ENCODE measurements around the gene ZNF17.

ZNF17 gene

DNA sequence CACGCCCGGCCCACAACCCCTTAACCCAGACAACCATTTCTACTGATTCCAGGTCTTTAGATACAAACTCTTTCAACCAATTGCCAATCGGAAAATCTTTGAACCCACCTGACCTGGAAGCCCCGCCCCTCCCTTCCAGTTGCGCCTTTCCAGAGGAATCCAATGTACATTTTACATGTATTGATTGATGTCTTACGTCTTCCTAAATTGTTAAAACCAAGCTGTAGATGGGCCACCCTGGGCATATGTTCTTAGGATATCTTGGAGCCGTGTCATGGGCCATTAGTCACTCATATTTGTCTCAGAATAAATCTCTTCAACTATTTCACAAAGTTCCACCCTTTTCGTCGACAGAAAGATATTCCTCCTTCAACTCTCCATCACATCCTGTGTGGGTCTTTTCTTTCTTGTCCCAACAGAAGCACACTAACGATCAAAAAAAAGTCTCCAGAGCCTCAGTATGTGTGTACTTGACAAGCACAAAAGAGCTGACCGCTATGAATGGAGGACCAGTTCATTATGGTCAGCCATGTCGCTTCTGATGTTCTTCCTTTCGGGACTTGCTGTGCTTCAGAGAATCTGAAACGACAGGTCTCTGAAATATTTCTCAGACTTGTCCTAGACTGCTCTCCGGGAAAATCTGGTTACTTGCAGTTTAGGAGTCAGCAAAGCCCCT is 23.6 kb downstream of the ZNF17 start:
- DNase-seq, result no peak

DNA sequence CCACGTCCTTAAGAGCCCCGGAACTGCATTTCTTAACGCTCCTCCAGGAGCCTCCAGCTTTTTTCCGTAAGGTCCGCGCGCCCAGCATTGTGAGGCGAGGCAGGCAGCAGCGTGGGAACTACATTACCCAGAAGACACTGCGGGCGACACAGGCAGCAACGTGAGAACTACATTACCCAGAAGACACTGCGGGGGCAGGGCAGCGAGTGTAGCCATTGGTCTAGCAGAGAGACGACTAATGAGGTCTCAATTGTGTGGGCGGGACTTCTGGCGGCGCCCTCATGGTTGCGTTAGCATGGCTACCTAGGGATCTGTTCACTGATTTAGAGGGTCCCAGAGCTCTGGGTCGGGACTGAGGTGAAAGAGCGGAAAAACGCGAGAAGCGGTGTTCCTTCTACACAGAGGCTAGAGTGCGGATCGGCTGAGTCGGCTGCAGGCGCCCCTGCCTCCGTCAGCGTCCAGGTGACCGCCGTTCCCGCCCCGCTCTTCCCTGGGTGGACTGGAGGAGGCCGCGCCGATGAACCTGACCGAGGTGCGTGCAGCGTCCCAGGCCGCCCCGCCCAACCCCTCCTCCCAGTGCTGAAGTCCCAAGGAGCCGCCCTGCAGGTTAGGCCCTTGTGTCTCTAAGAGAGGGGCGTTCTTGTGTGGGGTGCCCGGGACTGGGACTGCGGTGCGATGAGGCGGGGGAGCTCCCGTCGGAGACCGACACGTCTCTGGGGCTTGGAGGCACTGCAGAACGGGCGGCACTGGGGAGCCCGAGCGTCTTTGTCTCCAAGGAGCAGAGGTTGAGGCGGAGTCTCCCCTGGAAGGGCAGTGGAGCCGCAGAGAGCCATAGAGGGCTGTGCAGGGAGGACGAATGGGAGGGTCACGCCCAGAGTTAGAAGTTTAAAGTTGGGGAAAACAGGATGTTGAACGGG is 24.4 kb downstream of the ZNF17 start, which contains the start of gene ZNF749:
TSS of gene ZNF749 (plus strand) at position 264 of the 917 bp plus-strand sequence. CDS start at position 518, 254 bp downstream.
- peak; percentile 93 for DNase-seq

DNA sequence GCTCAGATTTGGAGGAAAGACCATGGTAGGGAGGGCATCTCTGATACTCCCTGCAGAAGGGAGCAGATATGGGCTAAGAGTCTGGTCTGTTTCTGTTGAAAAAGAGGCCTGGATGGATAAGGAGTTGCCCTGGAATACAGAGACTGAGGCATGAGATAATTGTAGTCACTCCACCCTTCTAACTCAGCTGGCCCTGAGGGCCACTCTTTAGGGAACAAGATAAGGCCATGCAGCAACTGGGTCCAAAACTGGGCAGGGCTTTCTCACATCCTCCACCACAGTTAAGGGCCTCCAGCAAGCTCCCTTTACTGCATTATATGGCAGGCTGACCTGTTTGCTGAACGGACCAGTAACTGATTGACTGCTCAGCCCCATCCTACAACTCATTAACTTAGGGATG is 25.5 kb downstream of the ZNF17 start:
- DNase-seq, result no peak

DNA sequence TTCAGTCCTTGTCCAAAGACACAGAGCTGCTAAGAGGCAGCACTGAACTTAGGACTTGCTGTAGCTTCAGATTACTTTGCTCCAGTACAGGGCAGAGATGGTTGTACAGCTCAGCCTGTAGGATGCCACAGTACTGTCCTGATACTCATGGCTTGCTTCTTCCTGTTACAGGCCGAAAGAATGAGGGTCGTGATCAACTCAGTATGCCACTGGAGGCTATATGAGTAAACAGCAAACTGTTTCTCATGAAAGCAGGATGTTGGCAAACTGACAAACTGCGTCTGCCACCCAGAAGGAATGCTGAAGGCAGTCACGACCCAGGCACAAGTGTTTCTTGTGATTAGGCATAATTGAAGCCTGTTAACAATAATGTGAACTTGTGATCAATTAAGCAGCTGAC is 27.0 kb downstream of the ZNF17 start:
- no peak for DNase-seq

DNA sequence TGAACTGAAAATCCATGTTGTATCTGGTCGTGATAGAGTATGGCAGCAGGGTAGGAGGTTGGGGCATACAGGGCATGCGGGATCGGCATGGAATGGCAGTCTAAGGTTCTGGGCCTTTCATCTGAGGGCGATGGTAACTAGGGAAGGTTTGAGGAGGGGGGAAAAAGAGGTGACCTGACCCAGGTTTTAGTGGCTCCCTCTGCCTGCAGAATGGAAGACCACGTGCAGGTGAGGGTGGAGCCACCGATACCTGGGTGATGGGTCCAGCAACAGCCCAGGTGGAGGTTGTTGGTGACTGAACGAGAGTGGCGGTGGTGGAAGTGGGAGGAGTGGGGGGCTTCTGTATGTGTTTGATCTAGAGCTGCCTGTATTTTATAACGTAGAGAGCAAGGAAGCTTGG is 28.0 kb downstream of the ZNF17 start:
- DNase-seq, result no peak

DNA sequence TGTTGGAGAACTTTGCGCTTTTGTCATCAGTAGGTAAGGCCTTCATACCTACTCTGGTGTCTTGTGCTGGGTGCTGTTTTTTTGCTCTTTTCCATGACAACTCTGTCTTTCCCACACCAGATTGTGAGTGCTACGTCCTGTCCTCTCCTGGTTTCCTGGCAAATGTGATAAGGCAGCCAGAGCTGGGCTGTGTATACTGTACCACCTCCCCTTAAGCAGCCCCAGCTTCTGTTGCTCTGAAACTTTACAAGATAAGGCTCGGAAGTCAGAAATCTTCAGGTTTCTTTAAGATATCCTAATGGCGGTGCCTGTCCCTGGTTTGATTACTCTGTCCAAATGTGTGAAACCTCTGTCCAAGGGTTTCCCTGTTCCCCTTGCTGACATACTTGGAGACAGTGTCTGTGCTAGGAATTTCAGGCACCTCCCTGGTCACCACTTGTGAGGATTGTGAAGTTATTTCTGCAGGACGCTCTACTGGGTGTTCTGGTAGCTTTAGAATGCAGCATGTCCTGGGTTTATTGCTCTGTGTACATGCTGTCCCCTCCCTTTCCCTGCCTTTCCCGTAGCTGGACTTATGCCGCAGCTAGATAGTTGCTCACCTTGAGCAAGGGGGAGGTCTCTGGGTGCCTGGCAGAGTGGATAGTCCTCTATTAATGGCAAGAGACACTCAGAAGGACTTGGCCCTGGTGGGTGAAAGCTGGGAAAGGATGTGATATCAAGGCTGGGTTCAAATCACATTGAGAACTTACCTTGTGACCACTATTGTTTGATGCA is 31.2 kb downstream of the ZNF17 start:
- DNase-seq, result no peak

DNA sequence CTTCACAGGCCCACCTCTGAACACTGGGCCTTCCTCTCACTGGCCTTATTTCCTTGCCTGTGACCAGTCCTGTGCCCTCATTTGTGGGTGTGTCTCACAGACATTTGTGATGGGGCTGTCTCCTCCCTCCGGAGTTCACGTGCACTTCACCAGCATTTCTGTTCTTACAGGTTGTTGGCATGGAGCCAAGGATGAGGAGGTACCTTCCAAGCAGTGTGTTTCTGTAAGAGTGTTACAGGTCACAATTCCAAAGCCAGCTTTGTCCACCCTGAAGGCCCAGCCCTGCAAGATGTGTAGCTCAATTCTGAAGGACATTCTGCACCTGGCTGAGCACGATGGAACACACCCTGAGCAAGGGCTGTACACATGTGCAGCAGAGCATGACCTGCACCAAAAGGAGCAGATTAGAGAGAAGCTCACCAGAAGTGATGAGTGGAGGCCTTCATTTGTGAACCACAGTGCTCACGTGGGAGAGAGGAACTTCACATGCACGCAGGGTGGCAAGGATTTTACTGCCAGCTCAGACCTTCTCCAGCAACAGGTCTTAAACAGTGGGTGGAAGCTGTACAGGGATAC is 32.2 kb downstream of the ZNF17 start:
- DNase-seq, result no peak

DNA sequence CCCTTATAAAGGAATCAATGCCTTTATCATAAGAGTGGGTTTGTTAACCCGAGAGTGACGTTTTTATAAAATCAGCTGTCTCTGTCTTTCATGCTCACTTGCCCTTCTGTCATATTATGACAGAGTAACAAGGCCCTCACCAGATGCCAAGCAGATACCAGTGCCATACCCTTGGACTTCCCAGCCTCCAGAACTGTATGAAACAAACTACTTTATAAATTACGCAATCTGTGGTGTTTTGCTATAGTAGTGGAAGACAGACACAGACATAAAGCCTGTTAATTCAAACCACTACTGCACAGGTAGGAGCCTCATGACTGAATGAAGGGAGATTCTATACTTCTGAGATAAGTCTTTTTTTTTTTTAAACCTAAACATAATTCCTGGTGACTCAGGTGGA is 41.3 kb downstream of the ZNF17 start:
- DNase-seq, result no peak

DNA sequence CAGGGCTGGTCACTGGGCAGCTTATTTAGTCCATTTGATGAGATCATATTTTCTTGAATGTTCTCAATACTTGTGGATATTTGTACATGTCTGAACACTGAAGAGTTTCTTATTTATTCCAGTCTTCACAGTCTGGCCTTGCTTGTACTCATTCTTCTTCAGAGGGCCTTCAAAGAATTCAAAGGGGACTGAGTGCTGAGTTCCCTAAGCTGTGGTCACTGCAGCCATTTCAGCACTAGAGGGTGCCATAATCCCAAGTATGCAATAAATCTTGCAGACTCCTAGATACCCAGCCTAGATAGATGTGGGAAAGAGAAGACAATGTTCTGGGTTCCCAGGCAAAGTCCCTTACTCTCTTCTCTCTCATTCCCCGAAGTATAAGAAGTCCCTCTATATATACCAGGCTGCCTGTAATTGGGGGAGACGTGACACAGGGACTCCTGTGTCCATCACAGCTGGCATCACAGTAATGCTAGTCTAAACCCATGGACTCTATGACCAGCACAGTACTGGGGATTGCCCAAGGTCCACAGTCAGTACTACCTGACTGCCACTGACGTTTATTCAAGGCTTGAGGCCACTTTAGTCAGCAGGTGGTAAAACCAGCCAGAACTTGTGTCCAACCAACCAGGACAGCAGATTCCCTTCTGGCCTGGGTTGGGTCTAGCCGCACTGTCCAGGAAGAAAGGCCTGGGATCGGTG is 54.9 kb downstream of the ZNF17 start:
- no peak for DNase-seq

DNA sequence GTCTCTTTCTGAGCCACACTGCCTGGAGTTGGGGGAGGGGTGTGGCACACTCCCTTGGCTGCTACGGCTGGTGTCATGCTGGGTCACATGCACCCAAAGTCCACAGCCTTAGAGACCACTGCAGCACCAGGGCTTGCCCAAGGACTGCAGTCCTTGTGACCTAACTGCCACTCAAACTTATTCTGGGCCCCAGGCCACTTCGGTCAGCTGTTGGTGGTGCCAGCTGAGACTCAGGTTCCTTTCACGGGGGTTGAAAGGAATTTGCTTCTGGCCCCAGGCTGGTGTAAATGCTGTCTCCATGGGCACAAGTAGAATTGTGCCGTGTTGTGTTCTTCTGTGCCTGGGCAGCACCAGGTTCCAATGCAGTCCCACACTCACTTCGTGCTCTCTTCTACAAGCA is 55.5 kb downstream of the ZNF17 start:
- DNase-seq, result no peak

Data from NCI-H2107 (cell line).